H1 (cell line): Measurements from ENCODE around the gene SMARCD2. TPM values are rescaled to one million over a fixed set of nuclear protein-coding genes. Genes with fewer than 3 reads are reported as not detected.

Source experiments
- CTCF ChIA-PET: fragments of 300-600 bp; sonication (Branson Sonifier 250); formaldehyde crosslinking; loops from one replicate; lab custom pipeline; 2021; ENCODE audit not compliant: partially characterized antibody; lab: Charles Lee
- POLR2A ChIA-PET: fragments of 300-600 bp; sonication (Branson Sonifier 250); formaldehyde crosslinking; loops from one replicate; lab custom pipeline; 2021; ENCODE audit warnings: inconsistent platforms; ENCODE audit not compliant: partially characterized antibody; lab: Charles Lee
- DNase-seq, 2 experiments: peaks; one replicate each; pipeline versions ENCODE4 v3.0.0 to v3.0.0-alpha.2; 2010 to 2022; ENCODE audit warnings: low spot score in 2 of 2, low read depth in 1 of 2, mixed read lengths in 1 of 2
- FAIRE-seq: peaks from 2 replicates; lab custom pipeline; 2011; peaks lifted over from hg19 to GRCh38; lab: Jason Lieb, UNC
- H2AFZ ChIP-seq: 2 replicates; pipeline ENCODE4 v1.8.1; 2012; ENCODE audit warnings: low read length, inconsistent platforms
- H2AK5ac ChIP-seq: 2 replicates; pipeline ENCODE4 v1.6.1; 2013; ENCODE audit warnings: low read depth, low read length
- H2BK120ac ChIP-seq: replicated peaks from 2 replicates; pipeline ENCODE3; 2013; ENCODE audit warnings: low read depth, low read length, inconsistent platforms
- H2BK12ac ChIP-seq: 2 replicates; pipeline ENCODE4 v1.6.1; 2013; ENCODE audit warnings: low read depth, low read length
- H2BK15ac ChIP-seq: 2 replicates; pipeline ENCODE4 v1.6.1; 2013; ENCODE audit warnings: low read length
- H2BK20ac ChIP-seq: 2 replicates; pipeline ENCODE4 v1.6.1; 2013; ENCODE audit warnings: low read length
- H2BK5ac ChIP-seq: 2 replicates; pipeline ENCODE4 v1.6.1; 2013; ENCODE audit warnings: low read depth, low read length
- H3K14ac ChIP-seq: 2 replicates; pipeline ENCODE4 v1.6.1; 2013; ENCODE audit warnings: inconsistent platforms; ENCODE audit not compliant: insufficient read length
- H3K18ac ChIP-seq: 2 replicates; pipeline ENCODE4 v1.6.1; 2013; ENCODE audit warnings: low read length; ENCODE audit errors: extremely low read depth
- H3K23ac ChIP-seq: 2 replicates; pipeline ENCODE4 v1.6.1; 2013; ENCODE audit warnings: inconsistent platforms; ENCODE audit not compliant: insufficient read length
- H3K23me2 ChIP-seq: 2 replicates; pipeline ENCODE4 v1.6.1; 2013; ENCODE audit warnings: low read depth, low read length
- H3K27ac ChIP-seq: 2 replicates; pipeline ENCODE4 v1.6.1; 2011; ENCODE audit warnings: low read depth, low read length, inconsistent platforms
- H3K27me3 ChIP-seq, 4 experiments: replicated peaks in 1 of 4; 1 replicate in 1 of 4; 2 replicates in 3 of 4; pipeline versions ENCODE4 v1.6.1 to v1.8.1; 2011 to 2013; ENCODE audit warnings: low read length in 3 of 4, mild to moderate bottlenecking in 3 of 4, inconsistent platforms in 2 of 4, mixed read lengths in 2 of 4, moderate library complexity in 1 of 4; ENCODE audit not compliant: control insufficient read depth in 3 of 4, insufficient read depth in 3 of 4; ENCODE audit errors: extremely low read depth in 1 of 4
- H3K36me3 ChIP-seq, 4 experiments: 2 replicates each; pipeline versions ENCODE4 v1.6.1 to v1.8.1; 2011 to 2013; ENCODE audit warnings: mild to moderate bottlenecking in 4 of 4, low read length in 3 of 4, moderate library complexity in 2 of 4, control low read depth in 1 of 4, inconsistent platforms in 1 of 4; ENCODE audit not compliant: insufficient read depth in 4 of 4, control insufficient read depth in 2 of 4
- H3K4ac ChIP-seq: replicated peaks from 2 replicates; pipeline ENCODE3; 2013; ENCODE audit warnings: low read length, low read depth, mixed read lengths, inconsistent platforms; ENCODE audit not compliant: insufficient read length
- H3K4me1 ChIP-seq, 4 experiments: replicated peaks in 1 of 4; 1 replicate in 1 of 4; 2 replicates in 3 of 4; pipeline versions ENCODE4 v1.6.1 to v1.8.1; 2011 to 2013; ENCODE audit warnings: low read length in 3 of 4, inconsistent platforms in 2 of 4, mixed read lengths in 1 of 4; ENCODE audit not compliant: insufficient read depth in 4 of 4, control insufficient read depth in 3 of 4
- H3K4me2 ChIP-seq, 2 experiments: 2 replicates each; pipeline versions ENCODE4 v1.6.1 to v1.8.1; 2011 to 2013; ENCODE audit warnings: low read depth in 2 of 2, low read length in 2 of 2, control low read depth in 1 of 2, inconsistent platforms in 1 of 2, mild to moderate bottlenecking in 1 of 2; ENCODE audit not compliant: insufficient read depth in 1 of 2
- H3K4me3 ChIP-seq, 4 experiments: fragments of 200-600, 300-600 bp in 1 of 4; sonication (generic), shearing (Covaris generic), sonication (Bioruptor Twin) in 1 of 4; 2 replicates each; pipeline versions ENCODE4 v1.5.1 to v1.8.1; 2011 to 2016; ENCODE audit warnings: low read length in 4 of 4, low read depth in 3 of 4, control low read depth in 2 of 4, inconsistent platforms in 2 of 4, mild to moderate bottlenecking in 2 of 4, mixed read lengths in 1 of 4, moderate library complexity in 1 of 4; ENCODE audit not compliant: insufficient read depth in 2 of 4; ENCODE audit errors: extremely low read depth in 1 of 4
- H3K56ac ChIP-seq: replicated peaks from 2 replicates; pipeline ENCODE3; 2013; ENCODE audit warnings: low read depth, mild to moderate bottlenecking, mixed read lengths, low read length, inconsistent platforms; ENCODE audit not compliant: insufficient read length
- H3K79me1 ChIP-seq: 2 replicates; pipeline ENCODE4 v1.6.1; 2013; ENCODE audit warnings: low read depth, low read length, control low read depth
- H3K79me2 ChIP-seq, 2 experiments: 2 replicates each; pipeline versions ENCODE4 v1.6.1 to v1.8.1; 2012 to 2013; ENCODE audit warnings: low read length in 2 of 2, mild to moderate bottlenecking in 2 of 2, inconsistent platforms in 1 of 2; ENCODE audit not compliant: insufficient read depth in 2 of 2, control insufficient read depth in 1 of 2
- H3K9ac ChIP-seq, 4 experiments: replicated peaks in 1 of 4; 1 replicate in 1 of 4; 2 replicates in 3 of 4; pipeline versions ENCODE4 v1.6.1 to v1.8.1; 2011 to 2013; ENCODE audit warnings: low read depth in 3 of 4, low read length in 3 of 4, control low read depth in 2 of 4, mild to moderate bottlenecking in 2 of 4, moderate library complexity in 2 of 4, inconsistent platforms in 1 of 4; ENCODE audit errors: extremely low read depth in 1 of 4
- H3K9me3 ChIP-seq, 2 experiments: 2 replicates each; pipeline versions ENCODE4 v1.6.1 to v1.8.1; 2012 to 2013; ENCODE audit warnings: mild to moderate bottlenecking in 2 of 2, moderate library complexity in 2 of 2, control low read depth in 1 of 2, inconsistent platforms in 1 of 2, low read depth in 1 of 2, low read length in 1 of 2, mixed read lengths in 1 of 2; ENCODE audit not compliant: insufficient read depth in 2 of 2
- H4K20me1 ChIP-seq, 2 experiments: replicated peaks in 1 of 2; 2 replicates each; pipeline versions ENCODE3 to v1.8.1; 2011 to 2013; ENCODE audit warnings: inconsistent platforms in 2 of 2, low read length in 2 of 2, mild to moderate bottlenecking in 1 of 2; ENCODE audit not compliant: insufficient read depth in 2 of 2, control insufficient read depth in 1 of 2
- H4K5ac ChIP-seq: 2 replicates; pipeline ENCODE4 v1.6.1; 2013; ENCODE audit warnings: low read length, low read depth, mixed read lengths, inconsistent platforms; ENCODE audit not compliant: insufficient read length
- H4K8ac ChIP-seq: 2 replicates; pipeline ENCODE4 v1.8.0; 2013; ENCODE audit warnings: mild to moderate bottlenecking, moderate library complexity, low read length, inconsistent platforms; ENCODE audit not compliant: insufficient read depth; ENCODE audit errors: extremely low read depth
- H4K91ac ChIP-seq: replicated peaks from 2 replicates; pipeline ENCODE3; 2013; ENCODE audit warnings: low read length, mixed read lengths, inconsistent platforms; ENCODE audit not compliant: insufficient read length
- CHD2 ChIP-seq: IDR thresholded peaks from 2 replicates; pipeline ENCODE4 v1.6.1; 2012; ENCODE audit warnings: low read length, improper control_type of control experiment
- E2F6 ChIP-seq: IDR thresholded peaks from 2 replicates; pipeline ENCODE4 v1.6.1; 2012; ENCODE audit warnings: inconsistent platforms
- EGR1 ChIP-seq: IDR thresholded peaks from 2 replicates; pipeline ENCODE4 v1.6.1; 2011; ENCODE audit warnings: low read depth, low read length, borderline replicate concordance
- RNF2 ChIP-seq: fragments of 200-900, 300-1000 bp; sonication (generic); IDR thresholded peaks from 2 replicates; pipeline ENCODE4 v1.7.1; 2016; ENCODE audit warnings: borderline replicate concordance, low read depth, mild to moderate bottlenecking, antibody characterized with exemption, low read length; ENCODE audit not compliant: poor library complexity, severe bottlenecking; ENCODE audit errors: missing control alignments
- SAP30 ChIP-seq: fragments of 300-600 bp; sonication (generic); IDR thresholded peaks from 2 replicates; pipeline ENCODE4 v1.7.1; 2012; ENCODE audit warnings: low read length, moderate library complexity, mild to moderate bottlenecking, inconsistent platforms; ENCODE audit not compliant: insufficient read depth, insufficient replicate concordance
- SIRT6 ChIP-seq: IDR thresholded peaks from one replicate; pipeline ENCODE4 v1.7.1; 2012; ENCODE audit warnings: low read length, inconsistent platforms
- TCF12 ChIP-seq: IDR thresholded peaks from 2 replicates; pipeline ENCODE4 v1.6.1; 2011; ENCODE audit warnings: low read depth, mild to moderate bottlenecking, low read length
- YY1 ChIP-seq: IDR thresholded peaks from 2 replicates; pipeline ENCODE4 v1.6.1; 2011; ENCODE audit warnings: low read depth, mild to moderate bottlenecking, low read length
- WGBS, 2 experiments: shearing (Covaris generic) in 1 of 2; methylation state at CpG; one replicate each; pipeline versions ENCODE4 v1.1.6 to v1.1.7; 2013 to 2015; ENCODE audit warnings: low lambda C conversion rate in 2 of 2, mixed read lengths in 2 of 2, inconsistent platforms in 1 of 2, low coverage in 1 of 2, missing lambda C conversion rate in 1 of 2; ENCODE audit not compliant: insufficient replicate concordance in 2 of 2, insufficient coverage in 1 of 2, insufficient read length in 1 of 2; ENCODE audit errors: extremely low coverage in 1 of 2, missing lambda C conversion rate in 1 of 2; 5-methylcytosine and 5-hydroxymethylcytosine counted together
- polyA plus RNA-seq, 7 experiments: library from polyadenylated mRNA; depleted of rRNA in 3 of 7; stranded (reverse) in 5 of 7; unstranded in 2 of 7; fragments of >200 nt in 5 of 7; fragments of 200-250 nt in 2 of 7; gene quantifications; 1 replicate in 5 of 7; 2 replicates in 1 of 7; 4 replicates in 1 of 7; pipeline versions ENCODE4 v1.2.1 to v1.2.3, GENCODE V29; 2011 to 2013; ENCODE audit warnings: missing spikeins in 2 of 7, mixed read lengths in 2 of 7
- total RNA-seq: library from RNA; stranded (reverse); fragmentation: NEBNext Ultra II Directional; extraction: Animal tissue kit (Norgen Biotek cat#: 25700); gene quantifications from 2 replicates; pipeline ENCODE4 v1.2.1, GENCODE V29; 2021
- TF ChIP-seq, protein P1 (sequence below): IDR thresholded peaks from 2 replicates; pipeline ENCODE4 v1.6.1; 2011; ENCODE audit warnings: low read depth, mild to moderate bottlenecking, low read length; ENCODE audit not compliant: insufficient read depth

The SMARCD2 gene
- total and polyA plus RNA-seq, 2 of the 8 experiments (the other 6 are each of a cell fraction or from before 2014, with no cell fraction given) = 90.0 to 92.2 TPM

DNA sequence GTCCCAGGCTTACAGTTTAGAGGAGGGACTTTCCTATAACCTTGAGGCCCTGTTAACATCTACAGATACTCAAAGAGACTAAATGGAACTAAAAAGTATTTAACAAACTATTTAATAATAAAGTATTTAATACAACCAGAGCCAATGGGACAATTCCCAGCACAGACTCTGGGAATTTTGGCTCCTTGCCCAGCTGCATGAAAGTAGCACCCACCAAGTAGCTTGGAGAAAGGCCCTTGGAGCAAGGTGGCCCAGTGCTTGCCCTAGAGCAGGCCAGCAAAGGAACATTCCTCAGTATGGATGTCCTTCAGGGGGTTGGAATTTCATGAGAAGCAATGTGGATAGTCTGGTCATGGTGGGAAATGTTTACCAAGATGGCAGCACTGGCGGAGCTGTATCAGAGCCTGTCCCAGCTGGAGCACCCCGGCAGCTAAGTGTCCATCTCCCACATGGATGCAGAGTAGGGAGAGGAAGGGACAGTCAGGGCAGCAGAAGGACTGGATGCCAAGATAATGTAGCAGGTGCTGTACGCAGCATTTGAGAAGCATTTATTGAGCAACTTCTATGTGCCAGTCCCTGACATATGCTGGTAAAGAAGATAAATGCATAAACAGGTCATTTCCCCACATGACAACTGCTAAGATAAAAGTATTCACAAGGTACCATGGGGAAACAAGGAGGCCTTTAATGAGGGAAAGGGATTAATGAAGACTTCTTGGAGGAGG, 5.2 kb upstream of the SMARCD2 start:
- Histone ChIP-seq H2BK20ac (no peak overlapping the region), H2BK5ac (no peak overlapping the region), H3K79me1 (no peaks in the 10 kb centered on the region), H2AFZ (no peak overlapping the region), H3K56ac (no peak overlapping the region), H2AK5ac (no peak overlapping the region), H3K18ac (no peak overlapping the region), H4K20me1 (no peaks in the 10 kb centered on the region), H3K4me1 (no peaks in the 10 kb centered on the region), H3K4me2 (no peak overlapping the region), H3K14ac (no peak overlapping the region), H4K91ac (no peak overlapping the region)
- ChIA-PET CTCF (interaction anchor here (0.8 to 6.9 kb wide), 8 partner anchors 9 to 85 kb away, joined by 3 to 77 read pairs (median 4); partner anchors contain the start of gene CD79B), POLR2A (interaction anchor here (0.8 to 1.8 kb wide), 5 partner anchors 10 to 72 kb away, joined by 3 to 10 read pairs (median 3); no protein-coding TSS in a partner anchor)
- no peak for FAIRE-seq
- no peak for TF ChIP-seq E2F6
- TF ChIP-seq, protein P1, sequence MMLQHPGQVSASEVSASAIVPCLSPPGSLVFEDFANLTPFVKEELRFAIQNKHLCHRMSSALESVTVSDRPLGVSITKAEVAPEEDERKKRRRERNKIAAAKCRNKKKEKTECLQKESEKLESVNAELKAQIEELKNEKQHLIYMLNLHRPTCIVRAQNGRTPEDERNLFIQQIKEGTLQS = no peak
- TF ChIP-seq YY1 = no peak
- no peak for TF ChIP-seq EGR1
- TF ChIP-seq SIRT6 = no peak
- TF ChIP-seq CHD2 = no peak
- no peak for TF ChIP-seq TCF12
- no peak for TF ChIP-seq SAP30
- TF ChIP-seq RNF2 = no peak
- TF ChIP-seq, all 59 proteins: peak for 0
- WGBS, 2 experiments = 60% methylated on average over 3 of the region's 3 CpGs; no CpG with 5 or more reads in 1 of the 2 experiments
- H4K5ac ChIP-seq = no peak overlapping the region
- H3K36me3 ChIP-seq = no peaks in the 10 kb centered on the region
- H2BK12ac ChIP-seq = no peak overlapping the region
- H3K23me2 ChIP-seq = peaks cover 2% of the 10 kb centered on the region
- H3K79me2 ChIP-seq = no peaks in the 10 kb centered on the region
- peaks cover 4 to 9% of the 10 kb centered on the region in 2 experiments; a peak in 3 of 4 replicates for H3K9me3 ChIP-seq
- DNase-seq = no peak
- no peak overlapping the region for H3K23ac ChIP-seq
- no peak overlapping the region for H3K4me3 ChIP-seq
- peaks cover 0 to 29% (median 25%) of the 10 kb centered on the region in 4 experiments; a peak in 6 of 7 replicates for H3K27me3 ChIP-seq
- H4K8ac ChIP-seq = no peak overlapping the region
- no peak overlapping the region; the same call in 1 of the 2 replicates for H2BK15ac ChIP-seq
- no peak overlapping the region for H2BK120ac ChIP-seq
- H3K4ac ChIP-seq = no peak overlapping the region
- no peak overlapping the region for H3K27ac ChIP-seq
- no peak overlapping the region for H3K9ac ChIP-seq
